ENCODE data around the gene WASL.

Gene WASL

GRCh38 chr7:123669485-123669884, 79.3 kb downstream of the WASL start:
- TF ChIP-seq CTCF (IDR thresholded peaks at IDR 0.05; ENCODE audit: insufficient read depth, low read length, poor library complexity, severe bottlenecking), result no peak
- no peaks in the 10 kb centered on the region for H3K27me3 ChIP-seq (replicated peaks; ENCODE audit: control insufficient read depth, insufficient read depth, low read length)
- DNase-seq (ENCODE audit: extremely low read depth, insufficient read length), result no peak
- no peak overlapping the region for H3K4me3 ChIP-seq (replicated peaks; ENCODE audit: low read depth, low read length)
- no peaks in the 10 kb centered on the region for H3K36me3 ChIP-seq (ENCODE audit: control insufficient read depth, insufficient read depth, low read length)

- TF ChIP-seq CTCF (IDR thresholded peaks at IDR 0.05; ENCODE audit: insufficient read depth, low read length, poor library complexity, severe bottlenecking), result no peak
- DNase-seq (ENCODE audit: extremely low read depth, insufficient read length), result no peak
- no peaks in the 10 kb centered on the region for H3K36me3 ChIP-seq (ENCODE audit: control insufficient read depth, insufficient read depth, low read length)
Measured at GRCh38 chr7:123666492-123666891, 82.3 kb downstream of the WASL start.

GRCh38 chr7:123665896-123666295, 82.9 kb downstream of the WASL start:
- no peak for TF ChIP-seq CTCF (IDR thresholded peaks at IDR 0.05; ENCODE audit: insufficient read depth, low read length, poor library complexity, severe bottlenecking)
- no peak overlapping the region for H3K4me3 ChIP-seq (replicated peaks; ENCODE audit: low read depth, low read length)

More at GRCh38 chr7:123666492-123666891, 82.3 kb downstream of the WASL start:
- H3K27me3 ChIP-seq (replicated peaks; ENCODE audit: control insufficient read depth, insufficient read depth, low read length), result no peaks in the 10 kb centered on the region
- no peak overlapping the region for H3K4me3 ChIP-seq (replicated peaks; ENCODE audit: low read depth, low read length)

GRCh38 chr7:123665157-123665556, 83.6 kb downstream of the WASL start:
- Histone ChIP-seq H3K36me3 (ENCODE audit: control insufficient read depth, insufficient read depth, low read length) (no peaks in the 10 kb centered on the region), H3K4me3 (replicated peaks; ENCODE audit: low read depth, low read length) (no peak overlapping the region), H3K27me3 (replicated peaks; ENCODE audit: control insufficient read depth, insufficient read depth, low read length) (no peaks in the 10 kb centered on the region)
- DNase-seq (ENCODE audit: extremely low read depth, insufficient read length), result no peak
- TF ChIP-seq CTCF (IDR thresholded peaks at IDR 0.05; ENCODE audit: insufficient read depth, low read length, poor library complexity, severe bottlenecking), result no peak

More at GRCh38 chr7:123665896-123666295, 82.9 kb downstream of the WASL start:
- H3K36me3 ChIP-seq (ENCODE audit: control insufficient read depth, insufficient read depth, low read length), result no peaks in the 10 kb centered on the region
- H3K27me3 ChIP-seq (replicated peaks; ENCODE audit: control insufficient read depth, insufficient read depth, low read length), result no peaks in the 10 kb centered on the region
- DNase-seq (ENCODE audit: extremely low read depth, insufficient read length), result no peak

- no peak for TF ChIP-seq CTCF (IDR thresholded peaks at IDR 0.05; ENCODE audit: insufficient read depth, low read length, poor library complexity, severe bottlenecking)
- DNase-seq (ENCODE audit: extremely low read depth, insufficient read length), result no peak
- H3K36me3 ChIP-seq (ENCODE audit: control insufficient read depth, insufficient read depth, low read length), result no peaks in the 10 kb centered on the region
- no peaks in the 10 kb centered on the region for H3K27me3 ChIP-seq (replicated peaks; ENCODE audit: control insufficient read depth, insufficient read depth, low read length)
- H3K4me3 ChIP-seq (replicated peaks; ENCODE audit: low read depth, low read length), result no peak overlapping the region
Measured at GRCh38 chr7:123663200-123663599, 85.6 kb downstream of the WASL start.

- no peak for DNase-seq (ENCODE audit: extremely low read depth, insufficient read length)
- H3K27me3 ChIP-seq (replicated peaks; ENCODE audit: control insufficient read depth, insufficient read depth, low read length), result no peaks in the 10 kb centered on the region
- H3K4me3 ChIP-seq (replicated peaks; ENCODE audit: low read depth, low read length), result no peak overlapping the region
- TF ChIP-seq CTCF (IDR thresholded peaks at IDR 0.05; ENCODE audit: insufficient read depth, low read length, poor library complexity, severe bottlenecking), result no peak
- H3K36me3 ChIP-seq (ENCODE audit: control insufficient read depth, insufficient read depth, low read length), result no peaks in the 10 kb centered on the region
Measured at GRCh38 chr7:123662755-123663154, 86.0 kb downstream of the WASL start.
